Measurements from ENCODE around the gene TRIM6.

- TF ChIP-seq CTCF (IDR thresholded peaks at IDR 0.05) (no peak), EZH2 (IDR thresholded peaks at IDR 0.05) (no peak), EZH2phosphoT487 (IDR thresholded peaks at IDR 0.05) (no peak)
Observed at GRCh38 chr11:5593146-5593545, 3.3 kb upstream of the TRIM6 start.
